Astrocyte of the spinal cord (primary cell): Measurements from ENCODE around the gene ZNF70.
A peak's percentile ranks its signal among the peaks of the same experiment; 100 is the strongest.

ENCODE experiments used
- DNase-seq: peaks from one replicate; pipeline ENCODE4 v3.0.0; 2011; ENCODE audit warnings: low read depth, low spot score
- H3K4me3 ChIP-seq: 2 replicates; pipeline ENCODE4 v1.5.1; 2011; ENCODE audit warnings: low read depth, mild to moderate bottlenecking, low read length, moderate library complexity
- in situ Hi-C: cut with HindIII; loops from 2 replicates; pipeline ENCODE4 v1.10.0; 2017; ENCODE audit warnings: low sequenced_read_pairs
- TF ChIP-seq, protein P1 (sequence below): IDR thresholded peaks from 2 replicates; pipeline ENCODE4 v1.5.1; 2012; ENCODE audit warnings: low read depth, mild to moderate bottlenecking, low read length, inconsistent platforms

ZNF70 gene

DNA sequence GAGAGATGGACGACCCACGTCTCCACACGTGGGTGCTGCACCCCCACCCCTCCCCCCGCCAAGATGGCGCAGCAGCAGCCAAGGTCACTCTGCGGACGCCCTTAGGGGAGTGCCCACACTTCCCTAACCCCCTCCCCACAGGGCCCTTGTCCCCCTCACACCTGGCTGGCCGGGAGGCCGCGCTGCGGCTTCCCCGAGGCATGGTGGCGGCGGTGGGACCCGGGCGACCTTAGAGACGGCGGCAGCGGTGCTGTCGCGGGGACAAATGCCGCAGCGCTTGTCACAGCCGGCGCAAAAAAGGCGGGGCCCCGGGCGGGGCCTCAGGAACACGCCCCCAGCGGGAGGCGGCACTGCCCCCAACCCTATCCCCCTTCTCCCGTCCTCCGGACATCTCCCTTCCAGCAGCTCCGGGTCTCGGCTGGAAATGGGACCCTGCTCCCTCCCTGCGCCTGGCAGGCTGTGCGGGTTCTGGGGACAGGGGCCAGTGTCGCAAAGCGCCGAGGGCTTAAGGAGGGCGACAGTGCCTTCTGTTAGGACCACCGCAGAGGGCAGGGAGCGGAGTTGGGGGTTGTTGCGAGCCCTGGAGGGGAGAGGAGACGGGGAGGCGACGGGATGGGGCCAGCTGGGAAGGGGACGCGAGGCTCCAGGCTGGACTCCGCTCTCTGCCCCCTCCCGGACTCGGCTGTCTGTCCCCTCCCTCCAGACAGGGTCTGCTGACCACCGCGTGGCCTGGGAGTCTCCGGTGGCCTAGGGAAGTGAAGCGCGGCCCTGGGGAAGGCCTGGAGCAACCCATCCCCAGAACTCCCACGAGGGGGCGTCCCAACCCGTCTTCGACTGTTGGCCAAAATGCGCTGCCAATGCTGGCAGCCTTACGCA, 17.0 kb upstream of the ZNF70 start, which contains the start of gene CHCHD10:
Gene CHCHD10 (minus strand): TSS at position 300 of the 876 bp plus-strand sequence. CDS start 98 bp downstream, at position 202.
- in situ Hi-C loops = no loop called here
- peak within 1 kb of the TSS; percentile 56 for H3K4me3 ChIP-seq
- TF ChIP-seq, protein P1, sequence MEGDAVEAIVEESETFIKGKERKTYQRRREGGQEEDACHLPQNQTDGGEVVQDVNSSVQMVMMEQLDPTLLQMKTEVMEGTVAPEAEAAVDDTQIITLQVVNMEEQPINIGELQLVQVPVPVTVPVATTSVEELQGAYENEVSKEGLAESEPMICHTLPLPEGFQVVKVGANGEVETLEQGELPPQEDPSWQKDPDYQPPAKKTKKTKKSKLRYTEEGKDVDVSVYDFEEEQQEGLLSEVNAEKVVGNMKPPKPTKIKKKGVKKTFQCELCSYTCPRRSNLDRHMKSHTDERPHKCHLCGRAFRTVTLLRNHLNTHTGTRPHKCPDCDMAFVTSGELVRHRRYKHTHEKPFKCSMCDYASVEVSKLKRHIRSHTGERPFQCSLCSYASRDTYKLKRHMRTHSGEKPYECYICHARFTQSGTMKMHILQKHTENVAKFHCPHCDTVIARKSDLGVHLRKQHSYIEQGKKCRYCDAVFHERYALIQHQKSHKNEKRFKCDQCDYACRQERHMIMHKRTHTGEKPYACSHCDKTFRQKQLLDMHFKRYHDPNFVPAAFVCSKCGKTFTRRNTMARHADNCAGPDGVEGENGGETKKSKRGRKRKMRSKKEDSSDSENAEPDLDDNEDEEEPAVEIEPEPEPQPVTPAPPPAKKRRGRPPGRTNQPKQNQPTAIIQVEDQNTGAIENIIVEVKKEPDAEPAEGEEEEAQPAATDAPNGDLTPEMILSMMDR = peak; percentile 88
- peak; percentile 52 for DNase-seq

DNA sequence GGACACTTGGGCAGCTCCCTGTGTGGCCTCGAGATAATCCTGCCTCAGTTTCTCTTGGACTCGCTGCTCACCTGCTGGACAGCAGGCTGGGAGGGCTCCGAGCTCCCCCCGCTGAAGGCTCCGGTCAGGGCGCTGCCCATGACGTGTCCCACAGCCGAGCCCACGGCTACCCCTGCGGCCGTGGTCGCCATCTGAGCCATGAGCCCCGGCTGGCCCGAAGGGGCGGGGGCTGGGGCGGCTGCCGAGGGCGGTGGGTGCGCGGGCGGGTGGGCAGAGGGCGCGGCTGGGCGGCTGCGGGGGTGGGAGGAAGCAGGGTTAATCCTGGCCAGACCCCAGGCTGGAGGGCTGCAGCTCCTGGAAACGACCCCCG, 16.4 kb upstream of the ZNF70 start:
- in situ Hi-C loops = no loop called here

DNA sequence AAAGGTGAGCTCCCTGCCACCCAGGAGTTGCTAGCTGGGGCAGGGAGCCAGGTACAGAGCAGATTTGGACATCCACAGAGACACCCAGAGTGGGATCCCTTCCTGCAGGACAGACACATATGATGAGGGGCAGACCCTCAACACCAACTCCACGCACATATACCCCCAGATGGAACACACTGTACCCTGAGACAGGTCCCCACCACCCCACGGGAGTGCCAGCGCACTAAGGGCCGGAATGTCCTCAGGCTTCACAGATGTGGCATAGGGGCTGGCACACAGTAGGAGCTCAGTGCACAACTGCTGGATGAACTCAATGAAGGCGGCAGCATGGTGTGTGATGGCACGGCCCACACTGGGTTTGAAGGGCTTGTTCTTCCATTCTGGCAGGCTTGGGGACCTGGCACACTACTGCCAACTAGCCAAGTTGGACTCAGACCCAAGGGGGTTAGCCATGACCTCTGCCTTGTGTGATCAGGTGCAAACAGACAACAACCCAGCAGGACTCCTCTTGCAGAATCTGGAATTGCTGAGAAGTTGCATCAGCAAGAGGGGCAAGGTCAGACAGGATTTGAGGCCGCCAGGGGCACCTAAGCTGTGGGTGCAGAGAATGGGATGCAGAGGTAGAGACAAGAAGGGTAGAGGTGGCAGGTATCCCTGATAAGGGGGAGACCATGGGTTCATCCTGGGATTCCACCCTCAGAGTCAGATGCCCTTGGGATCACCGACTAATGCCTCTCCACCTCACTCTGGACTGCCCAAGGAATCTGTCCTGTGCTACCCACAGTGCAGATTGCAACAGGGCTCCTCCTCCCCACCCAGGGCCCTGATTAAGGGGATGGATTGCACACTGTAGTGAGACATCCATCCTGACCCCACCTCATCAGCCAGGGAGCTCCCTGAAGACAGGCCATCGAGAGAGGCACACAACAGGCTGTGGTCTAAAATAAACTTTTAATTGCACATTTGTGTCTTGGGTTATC, 14.3 kb upstream of the ZNF70 start:
- in situ Hi-C loops = no loop called here
- DNase-seq = no peak
- H3K4me3 ChIP-seq = no peak overlapping the region
- TF ChIP-seq, protein P1 = no peak

More for the DNA sequence above, 16.4 kb upstream of the ZNF70 start:
- no peak for DNase-seq
- TF ChIP-seq, protein P1 = no peak
- peak overlapping the region; percentile 56 for H3K4me3 ChIP-seq

DNA sequence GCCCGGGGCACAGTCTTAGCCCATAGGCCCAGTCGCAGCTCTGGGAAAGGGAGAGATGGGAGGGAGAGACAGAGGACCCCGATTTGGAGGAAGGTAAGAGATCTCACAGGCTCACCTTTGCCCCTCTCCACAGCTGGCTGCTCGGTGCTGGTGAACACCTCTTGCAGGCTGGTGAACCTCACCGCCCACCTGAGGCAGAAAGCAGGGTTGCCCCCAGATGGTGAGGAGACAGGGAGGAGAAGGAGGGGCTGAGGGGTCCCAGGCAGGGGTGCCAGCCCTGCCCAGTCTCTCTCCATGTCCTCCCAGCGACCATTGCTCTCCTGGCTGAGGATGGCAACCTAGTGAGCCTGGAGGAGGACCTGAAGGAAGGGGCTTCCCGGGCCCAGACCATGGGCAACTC, 13.0 kb upstream of the ZNF70 start:
- no peak for DNase-seq
- no peak overlapping the region for H3K4me3 ChIP-seq
- in situ Hi-C loops = no loop called here
- TF ChIP-seq, protein P1 = no peak

DNA sequence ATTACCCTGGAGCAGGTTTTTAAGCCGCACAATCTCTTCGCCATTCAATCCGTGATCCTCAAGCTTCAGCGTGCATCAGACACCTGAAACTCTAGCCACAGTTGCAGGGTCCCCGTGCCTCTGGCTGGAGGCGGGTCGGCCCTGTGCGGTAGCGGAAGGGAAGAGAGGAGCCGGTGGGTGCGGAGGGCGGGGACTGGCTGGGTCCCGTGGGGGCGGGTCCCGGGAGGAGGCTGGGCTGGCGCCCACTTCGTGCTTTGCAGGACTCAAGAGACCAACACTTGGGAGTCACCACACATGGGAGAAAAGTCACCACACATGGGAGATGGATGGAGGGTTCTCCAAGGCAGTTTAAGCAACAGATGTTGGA, 12.7 kb upstream of the ZNF70 start:
- TF ChIP-seq, protein P1 = no peak
- no peak for DNase-seq
- H3K4me3 ChIP-seq = peak overlapping the region; percentile 7
- in situ Hi-C loops = no loop called here

DNA sequence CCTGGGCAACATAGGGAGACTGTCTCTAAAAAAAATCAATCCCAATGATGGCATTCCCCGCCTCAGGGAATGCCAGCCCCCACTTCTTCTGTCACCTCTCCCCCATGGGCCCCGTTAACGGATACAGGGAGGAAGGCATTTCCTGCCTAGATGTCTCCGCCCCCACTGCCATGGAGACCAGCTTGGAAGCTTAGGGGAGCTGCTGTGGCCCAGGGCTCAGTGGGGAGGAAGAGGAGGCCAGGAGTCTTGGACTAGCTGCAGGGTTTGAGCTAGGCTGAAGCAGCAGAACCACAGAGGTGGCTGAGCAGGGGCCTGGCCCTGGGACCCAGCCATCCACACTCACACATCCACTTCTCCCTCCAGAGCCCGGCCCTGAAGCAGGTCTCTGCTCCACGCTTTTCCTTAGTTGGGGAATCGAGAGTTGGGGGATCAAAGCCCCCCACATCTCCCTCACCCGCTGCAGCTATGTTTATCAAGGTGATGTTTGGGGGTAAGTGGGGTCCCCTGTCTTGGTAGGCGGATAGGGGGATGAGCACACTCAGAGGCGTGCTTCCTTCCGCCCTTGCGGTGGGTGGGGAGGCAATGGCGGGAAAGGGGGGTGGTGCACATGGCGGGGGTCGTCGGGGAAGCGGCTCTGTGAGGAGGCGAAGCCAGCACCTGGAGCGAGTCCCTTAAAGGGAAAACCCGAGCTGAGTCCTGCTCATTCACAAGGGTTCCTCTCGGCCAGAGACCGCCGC, 12.1 kb upstream of the ZNF70 start, which contains the start of gene C22orf15:
Gene C22orf15 (plus strand): TSS at position 149 of the 737 bp plus-strand sequence. CDS start 317 bp downstream, at position 466.
- in situ Hi-C loops = no loop called here
- DNase-seq = peak; percentile 19
- H3K4me3 ChIP-seq = peak within 1 kb of the TSS; percentile 7
- TF ChIP-seq, protein P1 = no peak
